ENCODE measurements around the gene MEIS1.

DNA sequence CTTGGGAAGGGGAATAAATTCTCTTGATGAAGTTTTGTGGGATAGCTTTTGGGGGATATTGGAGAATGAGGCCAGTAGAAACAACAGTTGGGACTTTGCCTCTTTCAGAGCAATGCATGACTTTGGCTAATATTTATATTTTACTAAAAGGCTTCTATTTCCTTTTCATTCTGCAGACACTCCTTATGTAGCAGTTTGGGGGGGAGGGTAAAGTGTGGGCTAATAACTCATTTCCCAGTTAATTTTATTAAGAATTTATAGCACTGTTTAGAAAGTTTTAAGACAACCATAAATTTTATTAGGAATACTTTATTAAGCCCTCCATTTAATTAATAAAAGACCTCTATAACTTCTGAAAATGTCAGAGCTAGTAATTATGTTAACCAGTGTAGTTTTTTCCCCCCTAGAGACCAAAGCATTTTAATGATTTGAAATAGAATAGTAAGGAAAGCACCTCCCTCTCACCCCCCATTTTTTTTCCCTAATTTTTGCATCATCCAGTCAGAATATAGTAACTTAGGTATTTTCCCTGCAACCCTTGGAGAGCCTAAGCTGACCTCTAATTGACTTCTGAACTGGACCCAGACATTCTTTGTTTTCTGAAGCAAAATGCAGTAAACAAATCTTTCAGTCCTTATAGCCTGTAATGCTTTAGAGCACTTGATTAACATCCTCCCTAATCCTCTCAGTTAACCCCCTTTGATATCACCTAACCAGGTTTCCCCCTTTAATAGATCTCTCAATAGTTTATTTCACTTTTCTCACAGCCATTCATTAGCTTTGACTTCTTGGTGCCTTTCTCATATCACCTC lies 5.0 kb upstream of the MEIS1 start:
- TF ChIP-seq POLR2AphosphoS5 (IDR thresholded peaks at IDR 0.05; ENCODE audit: borderline replicate concordance, low read depth, low read length) = no peak; the same call in 1 of the 2 replicates
- no peak for TF ChIP-seq EZH2 (IDR thresholded peaks at IDR 0.05)
